Left hindlimb (tissue), 1 donor: Measurements from ENCODE around the gene TGFBI.

ENCODE experiments used
- DNase-seq: peaks from one replicate; pipeline ENCODE4 v3.0.0-alpha.2; 2018

TGFBI gene

DNA sequence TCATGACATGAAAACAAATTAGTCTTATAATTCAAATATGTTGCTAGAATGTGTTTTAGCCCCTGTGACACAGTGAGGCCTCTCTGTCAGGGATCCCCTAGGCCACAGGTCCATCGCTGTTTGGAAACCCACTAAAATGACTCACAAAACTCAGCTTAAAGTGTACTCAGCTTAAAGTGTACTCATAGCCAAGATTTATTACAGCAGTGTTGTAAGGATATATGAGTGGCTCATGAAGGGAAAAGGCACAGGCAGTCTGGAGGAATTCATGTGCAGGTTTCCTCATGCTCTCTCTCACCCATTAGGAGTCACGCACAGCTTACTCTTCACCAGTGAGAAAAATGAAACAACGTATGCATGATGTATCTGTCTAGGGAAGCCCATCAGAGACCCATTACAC is 24.4 kb upstream of the TGFBI start:
- DNase-seq: no peak

DNA sequence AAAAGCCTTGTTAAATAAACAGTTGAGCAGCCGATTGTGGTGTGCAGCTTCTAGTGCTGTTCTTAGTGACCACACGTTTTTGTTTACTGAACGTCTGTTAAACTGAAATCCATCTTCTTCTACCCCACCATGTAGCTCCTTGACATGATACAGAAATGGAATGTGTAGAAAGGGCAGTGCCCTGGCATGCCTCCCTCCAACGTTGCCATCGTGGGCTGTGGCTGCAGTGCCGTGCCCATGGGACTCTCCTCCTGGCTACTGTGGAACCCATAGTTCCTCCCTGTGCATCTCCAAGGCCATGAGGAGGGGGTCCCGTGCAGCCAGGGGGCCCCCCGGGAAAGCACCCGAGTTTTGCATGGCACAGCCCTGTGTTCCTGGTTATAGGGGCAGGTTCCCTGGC is 23.3 kb upstream of the TGFBI start:
- DNase-seq: no peak

DNA sequence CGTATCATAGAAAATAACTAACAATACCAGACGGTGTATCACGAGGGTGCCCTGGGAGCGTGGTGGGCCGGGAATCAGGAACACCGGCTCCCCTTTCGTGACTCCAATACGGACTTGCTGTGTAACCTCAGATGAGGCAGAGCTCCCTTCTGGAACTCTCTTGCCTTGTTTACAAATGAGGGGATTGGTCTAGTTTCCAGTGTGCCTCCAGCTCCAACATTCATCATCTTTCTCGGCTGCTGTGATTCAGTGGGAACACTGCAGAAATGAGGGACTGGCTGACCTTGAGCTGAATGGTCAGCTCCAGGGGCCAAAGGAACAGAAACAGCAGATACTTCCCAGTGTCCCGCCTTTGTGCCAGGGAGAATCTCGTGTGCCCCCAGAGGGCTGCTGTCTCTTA is 22.6 kb upstream of the TGFBI start:
- DNase-seq: no peak

DNA sequence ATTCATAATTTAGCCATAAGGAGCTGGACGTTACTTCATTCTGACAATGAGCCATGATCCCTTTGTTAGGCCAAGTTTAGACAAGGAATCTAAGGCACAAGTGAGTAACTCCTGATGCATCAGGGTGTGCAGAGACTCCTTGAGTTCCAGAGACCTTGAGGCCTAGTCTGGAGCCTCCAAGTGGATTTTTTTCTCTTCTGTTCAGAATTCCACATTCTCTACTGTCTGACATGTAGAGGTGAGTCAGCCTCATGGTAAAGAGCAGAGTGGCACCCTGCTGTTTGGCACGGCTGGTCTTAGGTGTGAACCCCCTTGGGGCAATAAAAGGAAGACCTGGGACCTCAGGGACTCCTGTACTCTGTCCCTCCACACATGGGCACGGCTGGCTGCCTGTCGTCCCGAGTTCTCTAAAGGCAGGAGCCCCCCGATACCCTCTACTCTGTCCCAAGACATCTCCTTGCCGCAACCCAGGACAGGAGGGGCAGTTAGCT is 22.0 kb upstream of the TGFBI start:
- no peak for DNase-seq

DNA sequence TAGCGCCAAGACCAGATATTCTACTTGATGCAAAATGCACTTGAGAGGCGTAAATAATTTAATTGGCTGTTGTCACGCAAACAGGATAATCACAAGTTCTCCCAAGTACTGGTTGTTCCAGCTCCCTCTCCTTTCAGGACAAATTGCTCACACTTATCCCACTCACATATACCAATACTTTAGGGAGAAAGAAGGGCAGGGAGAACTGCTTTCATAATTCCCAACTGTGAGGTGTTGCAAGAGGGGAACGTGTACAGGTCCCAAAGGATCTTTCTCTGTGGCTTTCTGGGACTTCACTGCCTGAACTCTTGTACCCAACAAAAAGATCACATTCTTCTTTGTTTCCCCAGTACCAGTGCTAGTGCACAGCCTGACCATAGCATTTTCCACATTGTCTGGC is 21.5 kb upstream of the TGFBI start:
- DNase-seq: no peak

DNA sequence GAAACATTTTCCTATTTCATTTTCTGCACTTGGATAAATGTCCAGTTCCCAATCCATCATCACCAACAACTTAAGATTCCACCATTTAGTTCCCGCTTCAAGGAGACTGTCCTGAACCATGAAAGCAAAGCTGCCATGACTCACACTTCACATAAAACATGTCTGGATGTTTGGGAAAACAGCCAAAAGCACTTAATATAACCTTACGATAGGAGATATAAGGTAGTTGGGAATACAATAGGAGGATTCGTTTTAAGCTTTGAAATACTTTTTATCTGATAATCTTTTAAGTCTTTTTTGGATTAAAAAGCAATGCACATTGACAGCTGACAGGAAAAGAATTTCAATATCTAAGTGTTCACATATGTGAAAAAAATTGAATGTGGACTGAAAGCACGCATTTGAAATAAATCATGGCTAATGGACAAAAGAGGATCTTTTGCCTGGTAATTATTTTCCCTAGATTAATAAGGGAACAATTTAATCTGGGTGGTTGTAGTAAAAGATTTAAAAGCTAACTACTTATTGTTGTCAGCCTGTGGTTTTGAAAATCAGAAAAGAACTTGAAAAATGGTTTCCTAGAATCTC is 17.3 kb upstream of the TGFBI start:
- no peak for DNase-seq

DNA sequence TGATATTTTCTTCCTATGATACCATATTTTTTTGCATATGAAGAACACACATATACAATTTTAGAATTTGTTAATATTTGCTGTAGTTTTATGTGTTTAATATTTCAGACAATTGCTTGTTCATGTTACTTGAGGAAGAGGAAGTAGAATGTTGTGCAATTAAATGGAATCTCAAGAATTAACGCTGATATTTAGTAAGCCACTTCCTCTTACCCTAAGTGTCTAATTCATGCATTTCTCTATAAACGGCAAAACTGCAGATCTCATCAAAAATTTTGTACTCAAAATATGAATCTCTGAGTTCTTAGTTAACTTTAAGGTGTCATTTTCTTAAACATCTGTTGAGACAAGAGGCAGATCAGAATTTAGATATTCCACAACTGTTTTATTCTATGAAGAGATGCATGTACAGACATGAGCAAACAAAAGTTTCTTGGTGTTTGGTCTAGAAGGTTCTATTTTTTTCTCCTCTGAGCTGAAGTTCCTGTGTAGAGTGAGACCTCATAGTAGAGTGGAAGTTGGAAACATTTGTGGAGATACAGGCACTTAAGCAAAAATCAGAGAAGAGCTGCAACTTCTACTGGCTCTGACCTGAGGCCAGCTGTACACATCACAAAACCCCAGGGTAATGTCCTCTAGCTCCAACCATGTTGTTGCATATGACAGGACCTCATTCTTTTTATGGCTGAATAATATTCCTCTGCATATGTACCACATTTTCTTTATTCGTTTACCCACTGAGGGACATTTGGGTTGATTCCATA is 16.6 kb upstream of the TGFBI start:
- DNase-seq: no peak

DNA sequence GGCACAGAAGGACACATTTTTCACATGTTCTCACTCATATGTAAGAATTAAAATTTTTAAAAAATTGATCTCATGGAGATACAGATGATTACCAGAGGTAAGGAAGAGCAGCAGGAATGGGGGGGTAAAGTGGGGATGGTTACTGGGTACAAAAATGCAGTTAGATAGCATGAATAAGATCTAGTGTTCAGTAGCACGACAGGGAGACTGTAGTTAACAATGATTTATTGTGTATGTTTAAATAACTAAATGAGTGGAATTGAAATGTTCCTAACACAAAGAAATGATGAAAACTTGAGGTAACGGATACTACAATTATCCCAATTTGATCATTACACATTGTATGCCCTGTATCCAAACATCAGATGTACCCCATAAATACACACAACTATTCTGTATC is 15.2 kb upstream of the TGFBI start:
- no peak for DNase-seq

DNA sequence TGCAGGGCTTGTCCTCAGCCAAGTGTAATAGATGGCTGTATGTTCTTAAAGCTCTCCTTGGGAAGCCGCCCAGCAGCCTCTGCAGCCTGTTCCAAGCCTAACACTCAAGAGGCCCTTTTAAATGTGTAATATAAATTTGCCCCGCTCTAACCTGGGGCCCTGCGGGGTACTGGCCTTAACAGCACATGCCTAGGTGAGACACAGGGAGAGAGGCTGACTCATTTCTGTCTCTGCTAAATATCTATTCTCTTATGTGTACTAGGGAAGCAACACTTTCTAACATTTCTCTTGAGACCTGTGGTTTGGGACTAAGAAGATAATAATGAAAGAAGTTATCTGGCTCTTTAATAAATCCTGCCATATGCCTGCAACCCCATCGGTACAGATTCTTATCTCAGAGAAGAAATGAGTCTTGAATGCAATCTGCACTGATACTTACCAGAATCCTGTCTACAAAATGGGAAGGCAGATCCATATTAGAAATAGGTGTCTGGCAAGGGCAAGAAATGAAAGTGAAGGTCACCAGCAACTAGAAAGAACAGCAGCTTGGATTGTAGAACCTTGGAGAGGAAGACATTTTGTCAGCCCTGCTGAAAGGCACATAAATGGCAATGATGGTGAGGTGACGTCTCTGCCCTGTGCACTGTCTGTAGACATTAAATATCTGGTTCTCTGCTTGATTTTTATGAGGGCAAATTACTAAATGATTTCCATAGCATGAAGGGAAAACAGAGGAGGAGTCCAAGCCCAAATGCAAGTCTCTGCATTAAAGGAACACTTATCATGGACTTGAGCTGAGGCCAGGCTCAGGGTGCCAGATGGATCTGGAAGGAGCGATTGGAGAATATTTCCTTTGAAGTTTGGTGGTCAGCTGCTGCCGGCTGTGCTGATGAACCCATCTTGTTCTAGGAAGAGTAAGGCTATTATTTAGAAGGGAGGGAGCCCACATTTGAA is 14.5 kb upstream of the TGFBI start:
- peak; percentile 88 for DNase-seq

DNA sequence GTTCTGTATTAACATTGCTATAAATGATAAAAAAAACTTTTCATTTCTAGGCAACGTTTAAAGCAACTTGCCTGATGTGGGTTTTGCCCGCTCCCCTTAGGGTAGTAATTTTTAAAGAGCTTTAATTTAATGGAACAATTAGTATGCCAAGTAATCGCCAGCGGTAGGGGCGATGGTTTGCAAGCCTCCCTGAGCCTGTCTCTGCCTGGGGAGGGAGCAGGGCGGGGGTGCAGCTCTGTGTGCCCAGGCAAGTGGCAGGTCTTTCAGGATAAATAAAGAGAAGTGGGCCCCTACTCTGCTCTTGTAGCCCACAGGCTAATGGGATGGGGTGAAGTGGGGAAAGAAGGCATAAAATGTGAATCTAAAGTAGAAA is 13.8 kb upstream of the TGFBI start:
- no peak for DNase-seq

DNA sequence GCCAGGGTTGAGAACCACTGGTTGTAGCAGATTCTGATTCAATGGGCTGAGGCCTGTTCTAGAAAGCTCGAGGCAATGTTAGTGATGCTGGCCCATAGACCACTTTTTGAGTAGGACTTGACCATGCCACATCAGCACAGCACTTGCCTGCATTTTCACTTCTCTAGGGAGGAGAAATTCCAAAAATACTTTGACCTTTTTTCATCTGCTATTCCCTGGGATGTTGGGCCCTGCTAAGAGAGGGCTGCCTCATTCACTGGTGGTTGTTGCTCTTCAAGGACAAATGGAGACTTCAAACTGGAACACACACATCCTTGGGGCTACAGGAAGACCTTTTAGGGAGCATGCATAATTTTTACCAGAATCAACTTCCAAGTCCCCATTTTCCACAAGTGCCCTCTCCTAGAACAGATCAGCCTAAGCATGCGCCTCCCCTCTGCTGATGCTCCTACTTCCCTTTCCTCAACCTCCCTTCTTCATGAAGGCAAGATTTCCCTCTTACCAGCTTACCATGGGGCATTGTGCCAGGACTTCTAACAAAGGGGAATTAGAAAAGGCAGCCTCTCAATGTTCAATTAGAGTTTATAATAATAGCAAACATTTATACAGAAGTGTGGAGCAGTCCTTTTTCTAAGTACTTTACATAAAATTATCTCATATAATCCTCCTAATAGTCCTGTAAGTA is 12.7 kb upstream of the TGFBI start:
- no peak for DNase-seq

DNA sequence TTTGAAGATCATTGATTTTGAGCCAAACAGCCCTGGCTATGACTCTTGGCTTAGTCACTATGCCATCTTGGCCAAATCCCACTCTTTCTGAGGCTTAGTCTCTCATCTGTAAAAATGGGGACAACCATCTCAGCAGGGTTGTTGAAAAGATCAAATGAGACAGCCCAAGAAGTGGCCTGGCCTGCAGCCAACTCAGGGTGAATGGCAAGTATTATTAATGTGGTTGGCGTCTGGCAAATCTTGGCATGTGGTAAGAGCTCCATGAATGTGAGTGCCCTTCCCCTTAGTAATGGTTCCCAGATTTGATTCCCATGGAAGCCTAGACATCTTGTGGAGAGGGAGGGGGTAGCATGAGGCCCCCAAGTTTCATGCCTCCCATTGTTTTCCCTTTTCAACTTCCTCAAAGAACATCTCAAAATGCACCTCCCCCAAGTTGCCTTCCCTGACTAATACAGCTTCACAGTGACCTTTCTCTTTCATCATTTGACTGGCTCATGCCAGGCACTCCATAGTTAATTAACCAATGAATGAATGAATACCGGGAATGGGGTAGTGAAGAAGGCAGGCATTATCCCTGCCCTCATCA is 11.8 kb upstream of the TGFBI start:
- no peak for DNase-seq

DNA sequence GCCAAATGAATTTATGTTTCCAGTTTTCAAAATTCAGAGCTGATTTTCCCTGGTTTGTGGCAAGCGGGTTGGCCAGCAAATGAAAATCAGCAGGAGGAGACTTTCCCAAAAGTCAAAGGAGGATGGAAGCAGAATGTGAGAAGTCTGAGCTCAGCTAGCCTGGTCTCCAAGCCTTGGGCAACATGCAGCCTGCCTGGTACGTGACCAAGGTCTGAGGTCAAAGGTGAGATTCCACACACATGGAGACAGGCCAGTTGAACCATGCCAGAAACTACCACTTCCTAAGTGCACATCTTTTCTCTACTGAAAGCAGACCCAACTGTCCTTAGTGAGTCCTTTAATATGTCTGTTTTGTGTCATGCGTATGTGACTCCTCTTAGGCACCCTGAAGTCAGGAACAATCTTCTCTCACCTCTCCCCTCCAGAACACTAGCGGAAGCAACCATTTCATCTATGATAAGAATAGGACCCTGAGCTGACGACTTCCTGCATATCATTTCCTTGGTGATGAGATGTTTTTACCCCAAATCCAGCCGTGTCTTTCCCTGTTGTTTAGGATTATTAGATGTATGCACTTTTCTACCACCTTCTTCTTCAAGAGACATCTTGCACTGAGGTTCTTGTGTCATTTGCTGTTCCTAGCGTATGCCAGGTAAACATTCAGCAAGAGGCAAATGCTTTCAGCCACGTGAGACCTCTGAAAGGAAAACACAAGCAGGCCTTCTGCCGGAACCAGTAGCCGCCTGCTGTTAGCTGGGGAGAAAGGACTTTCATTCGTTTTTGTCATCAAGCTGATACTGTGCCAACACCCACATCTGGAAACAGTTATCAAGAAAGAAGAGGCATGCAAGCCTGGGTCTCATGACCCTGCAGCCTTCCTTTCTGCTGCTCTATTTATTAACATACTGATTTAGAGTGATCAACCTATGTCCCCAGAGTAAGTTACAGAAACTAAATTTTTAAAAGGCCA is 9.7 kb upstream of the TGFBI start:
- DNase-seq: peak; percentile 84

DNA sequence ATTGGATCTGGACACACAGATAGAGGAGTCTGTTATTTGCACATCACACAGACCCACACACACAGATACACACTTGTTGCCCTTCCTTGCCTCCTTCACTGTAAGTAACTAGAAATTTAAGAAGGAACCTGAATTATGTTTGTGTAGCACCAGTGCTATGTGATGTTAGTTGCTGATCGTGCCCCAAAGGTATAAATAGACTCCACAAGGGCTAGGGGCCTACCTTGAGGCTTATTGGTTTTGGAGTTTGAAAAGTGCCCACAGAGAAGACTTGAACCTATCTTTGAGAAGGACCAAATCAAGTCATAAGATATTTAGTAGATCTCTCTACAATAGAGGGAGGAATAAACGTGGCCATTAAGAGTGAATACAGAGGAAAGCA is 8.8 kb upstream of the TGFBI start:
- no peak for DNase-seq

DNA sequence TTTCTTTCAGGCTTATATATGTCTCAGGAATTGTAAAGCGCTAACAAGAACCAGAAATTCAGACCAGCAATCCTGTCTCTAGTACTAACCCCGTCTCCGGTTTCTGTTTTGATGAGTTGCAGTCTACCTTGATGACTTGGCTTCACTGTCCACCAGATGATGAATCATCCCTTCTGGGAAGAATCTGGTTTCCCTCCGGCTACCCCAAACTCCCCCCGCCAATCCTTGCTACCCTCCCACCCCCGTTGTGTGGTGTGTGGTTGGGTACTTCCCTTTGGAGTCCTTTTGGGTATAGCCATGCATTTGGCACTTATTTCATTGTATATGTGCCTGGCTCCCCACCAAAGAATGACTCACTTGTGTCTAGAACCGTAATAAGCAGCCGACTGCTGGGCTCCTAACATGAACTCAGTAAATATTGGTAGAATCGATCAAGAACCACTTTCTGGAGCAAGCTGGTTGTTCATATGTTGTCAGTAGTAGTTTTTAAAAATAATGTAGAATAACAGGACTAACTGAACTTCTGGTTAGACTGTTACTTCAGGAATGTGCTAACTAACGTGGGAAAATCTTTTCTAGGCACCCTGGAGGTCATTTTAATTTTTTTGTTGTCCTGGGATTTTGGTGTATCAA is 8.3 kb upstream of the TGFBI start:
- DNase-seq: peak; percentile 87

DNA sequence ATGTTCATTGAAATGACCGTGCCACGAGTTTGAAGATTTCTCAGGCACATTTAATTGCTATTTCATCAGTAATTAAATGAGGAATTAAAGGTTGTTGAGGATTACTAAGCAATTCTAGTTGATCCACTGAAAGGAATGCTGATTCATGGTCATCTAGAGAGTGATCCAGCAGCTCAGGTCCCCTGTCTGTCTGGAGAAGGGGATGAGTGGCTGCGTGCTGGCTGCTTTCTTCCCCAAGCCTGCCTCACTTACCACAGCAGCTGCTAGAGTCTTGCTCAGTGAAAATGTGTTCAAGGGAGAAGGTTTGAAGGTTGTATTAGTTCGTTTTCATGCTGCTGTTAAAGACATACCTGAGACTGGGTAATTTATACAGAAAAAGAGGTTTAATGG is 7.8 kb upstream of the TGFBI start:
- no peak for DNase-seq

DNA sequence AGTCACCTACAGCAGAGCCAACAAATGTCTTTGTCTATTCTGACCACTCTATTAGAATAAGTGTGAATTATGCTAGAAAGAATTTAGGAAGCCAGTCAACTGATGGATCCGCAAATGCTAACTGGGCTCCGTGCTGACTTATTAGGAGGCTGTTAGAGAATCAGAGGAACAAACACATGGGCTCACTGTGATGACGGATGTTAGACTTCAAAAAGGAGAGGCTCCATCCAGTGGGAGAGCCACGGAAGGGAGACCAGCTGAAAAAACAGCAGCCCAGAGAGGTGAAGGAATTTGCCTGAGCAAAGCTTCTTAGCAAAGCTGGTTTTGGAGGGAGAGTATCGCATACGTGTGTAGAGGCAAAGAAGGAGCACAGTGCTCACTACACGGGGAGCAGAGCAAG is 5.8 kb upstream of the TGFBI start:
- no peak for DNase-seq

DNA sequence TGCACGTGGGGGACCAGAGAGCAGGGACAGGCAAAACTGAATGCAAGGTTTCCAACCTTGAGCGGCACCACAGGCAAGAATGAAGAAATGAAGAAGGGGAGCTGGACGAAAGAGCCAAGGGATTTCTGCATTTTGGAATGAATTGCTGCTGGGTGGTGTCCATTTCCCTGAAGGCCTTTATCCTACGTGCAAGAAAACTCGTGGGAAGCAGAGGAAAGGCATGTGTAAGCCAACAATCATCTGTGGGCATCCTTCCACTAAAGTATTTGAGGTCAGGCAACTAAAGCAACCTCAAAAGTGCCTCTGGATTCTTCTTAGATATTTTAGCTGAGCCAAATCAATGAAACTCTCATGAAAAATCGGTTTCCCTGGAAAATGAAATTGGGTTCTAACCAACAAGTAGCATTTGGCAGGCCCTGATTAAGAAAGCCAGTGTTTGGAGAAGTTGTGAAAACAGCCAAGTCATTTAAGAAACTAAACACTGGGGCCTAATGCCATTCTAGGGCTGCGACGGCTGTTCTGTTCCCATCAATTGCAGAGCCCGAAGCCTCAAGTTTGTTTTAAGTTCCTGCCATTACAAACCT is 4.7 kb upstream of the TGFBI start:
- DNase-seq: no peak

DNA sequence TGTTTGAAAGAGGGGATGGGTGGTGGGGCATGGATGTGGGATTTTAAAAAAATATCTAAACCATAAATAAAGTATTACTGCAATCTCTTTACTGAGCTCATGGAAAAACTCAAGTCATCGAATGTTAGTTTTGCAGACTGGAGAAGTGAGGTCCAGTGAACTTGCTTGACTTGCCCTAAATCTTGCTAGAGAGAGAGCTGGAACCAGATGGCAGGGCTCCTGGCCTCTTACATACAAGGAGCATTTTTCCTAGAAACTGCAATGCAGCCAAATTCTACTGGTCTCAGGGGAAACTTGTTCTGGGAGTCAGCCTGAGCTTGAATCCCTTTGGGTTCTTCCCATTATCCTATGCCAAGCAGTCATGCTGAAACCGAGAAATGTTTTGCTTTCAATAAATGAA is 2.9 kb upstream of the TGFBI start:
- DNase-seq: no peak

DNA sequence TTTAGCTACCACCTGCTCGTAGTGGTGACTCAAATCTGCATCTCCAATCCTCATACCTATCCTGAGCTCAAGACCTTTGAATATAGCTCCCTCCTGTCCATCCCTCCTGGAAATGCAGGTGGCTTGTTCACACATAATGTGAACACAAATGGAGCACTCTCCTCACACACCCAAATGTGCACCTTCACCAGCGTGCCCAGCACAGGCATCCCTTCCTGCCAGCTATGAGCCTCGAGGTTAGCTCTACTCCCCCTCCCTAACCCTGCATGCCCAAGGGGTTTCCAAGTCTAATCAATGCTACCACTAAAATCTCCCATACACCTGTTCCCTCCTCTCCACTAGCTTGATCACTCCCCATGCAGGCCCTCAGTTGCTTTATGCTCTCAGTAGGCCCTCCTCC is 2.2 kb upstream of the TGFBI start:
- DNase-seq: no peak

DNA sequence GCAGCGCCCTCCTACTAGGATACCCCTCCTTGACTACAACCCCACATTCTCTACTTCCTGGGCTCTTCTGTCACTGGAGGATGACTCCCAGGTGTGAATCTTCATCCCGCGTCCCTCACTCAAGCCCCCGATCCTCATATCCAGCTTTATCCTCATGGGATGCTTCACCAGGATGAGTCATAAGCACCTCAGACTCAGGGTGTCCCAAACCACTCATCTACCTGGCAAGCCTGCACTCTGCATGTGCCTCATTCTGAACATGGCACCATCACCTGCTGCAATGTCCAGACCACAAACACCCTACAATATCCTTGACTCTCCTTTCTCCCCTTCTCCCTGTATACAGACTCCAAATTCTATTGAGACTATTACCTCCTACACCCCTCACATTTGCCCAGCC is 1.5 kb upstream of the TGFBI start:
- no peak for DNase-seq
